ENCODE measurements around the gene ADD1.

The ADD1 gene

GRCh38 chr4:2848449-2848848 lies 4.8 kb downstream of the ADD1 start:
- DNase-seq (ENCODE audit: low read depth, low spot score), result no peak
- no peak for TF ChIP-seq CTCF (IDR thresholded peaks at IDR 0.05; ENCODE audit: low read depth, low read length)
- no peak overlapping the region for H3K4me3 ChIP-seq (ENCODE audit: low read depth, low read length)
- in situ Hi-C loops (cut with HindIII; ENCODE audit: low sequenced_read_pairs), result no loop called here

- H3K4me3 ChIP-seq (ENCODE audit: low read depth, low read length), result no peak overlapping the region
- in situ Hi-C loops (cut with HindIII; ENCODE audit: low sequenced_read_pairs), result no loop called here
- no peak for TF ChIP-seq CTCF (IDR thresholded peaks at IDR 0.05; ENCODE audit: low read depth, low read length)
- DNase-seq (ENCODE audit: low read depth, low spot score), result peak; percentile 27
These were observed 5.9 kb downstream of the ADD1 start for GRCh38 chr4:2849267-2850152.

GRCh38 chr4:2850966-2851798 lies 7.5 kb downstream of the ADD1 start:
- DNase-seq (ENCODE audit: low read depth, low spot score), result peak; percentile 46
- H3K4me3 ChIP-seq (ENCODE audit: low read depth, low read length), result no peak overlapping the region
- no peak for TF ChIP-seq CTCF (IDR thresholded peaks at IDR 0.05; ENCODE audit: low read depth, low read length)
- in situ Hi-C loops (cut with HindIII; ENCODE audit: low sequenced_read_pairs), result no loop called here

GRCh38 chr4:2852481-2852921 lies 8.9 kb downstream of the ADD1 start:
- in situ Hi-C loops (cut with HindIII; ENCODE audit: low sequenced_read_pairs), result no loop called here
- no peak overlapping the region for H3K4me3 ChIP-seq (ENCODE audit: low read depth, low read length)
- TF ChIP-seq CTCF (IDR thresholded peaks at IDR 0.05; ENCODE audit: low read depth, low read length), result no peak
- DNase-seq (ENCODE audit: low read depth, low spot score), result no peak

GRCh38 chr4:2855584-2855983 lies 11.9 kb downstream of the ADD1 start:
- no peak for DNase-seq (ENCODE audit: low read depth, low spot score)
- H3K4me3 ChIP-seq (ENCODE audit: low read depth, low read length), result no peak overlapping the region
- no peak for TF ChIP-seq CTCF (IDR thresholded peaks at IDR 0.05; ENCODE audit: low read depth, low read length)
- in situ Hi-C loops (cut with HindIII; ENCODE audit: low sequenced_read_pairs), result no loop called here

- in situ Hi-C loops (cut with HindIII; ENCODE audit: low sequenced_read_pairs), result no loop called here
- TF ChIP-seq CTCF (IDR thresholded peaks at IDR 0.05; ENCODE audit: low read depth, low read length), result no peak
- DNase-seq (ENCODE audit: low read depth, low spot score), result no peak
- no peak overlapping the region for H3K4me3 ChIP-seq (ENCODE audit: low read depth, low read length)
These were observed 12.6 kb downstream of the ADD1 start for GRCh38 chr4:2856266-2856665.

All from astrocyte of the spinal cord (primary cell).